ENCODE measurements around the gene ACTN4.
A peak's percentile ranks its signal among the peaks of the same experiment; 100 is the strongest.

ACTN4 gene

DNA sequence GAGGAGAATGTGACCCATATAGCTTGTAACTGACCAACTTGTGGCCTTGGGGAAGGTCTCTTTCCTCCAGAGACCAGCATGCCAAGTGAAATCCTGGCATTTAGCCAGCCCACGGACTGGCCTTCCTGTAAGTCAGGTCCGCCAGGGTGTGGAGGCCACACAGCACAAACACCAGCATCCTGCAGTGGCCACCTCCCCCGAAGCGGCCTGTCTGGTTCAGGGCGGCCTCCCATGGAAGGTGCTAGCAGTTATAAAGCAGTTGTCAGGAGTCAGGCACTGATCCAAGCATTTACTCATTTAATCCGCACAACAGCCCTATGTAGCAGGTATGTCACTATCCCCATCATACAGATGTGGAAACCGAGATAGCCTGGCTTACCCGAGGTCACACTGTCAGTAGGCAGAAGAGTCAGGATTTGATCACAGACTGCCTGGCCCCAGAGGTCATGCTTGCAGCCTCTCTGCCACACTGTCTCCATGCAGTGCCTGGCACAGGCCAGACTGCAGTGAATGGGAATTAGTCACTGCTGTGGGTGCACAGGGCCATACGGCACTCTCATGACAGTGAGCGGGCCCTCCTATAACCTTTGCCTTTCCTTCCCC is 60.2 kb downstream of the ACTN4 start:
- no peak overlapping the region for H3K4me3 Mint-ChIP-seq
- H3K36me3 Mint-ChIP-seq (ENCODE audit: low read depth): peaks cover 24% of the 10 kb centered on the region
- H3K27ac Mint-ChIP-seq: no peak overlapping the region

DNA sequence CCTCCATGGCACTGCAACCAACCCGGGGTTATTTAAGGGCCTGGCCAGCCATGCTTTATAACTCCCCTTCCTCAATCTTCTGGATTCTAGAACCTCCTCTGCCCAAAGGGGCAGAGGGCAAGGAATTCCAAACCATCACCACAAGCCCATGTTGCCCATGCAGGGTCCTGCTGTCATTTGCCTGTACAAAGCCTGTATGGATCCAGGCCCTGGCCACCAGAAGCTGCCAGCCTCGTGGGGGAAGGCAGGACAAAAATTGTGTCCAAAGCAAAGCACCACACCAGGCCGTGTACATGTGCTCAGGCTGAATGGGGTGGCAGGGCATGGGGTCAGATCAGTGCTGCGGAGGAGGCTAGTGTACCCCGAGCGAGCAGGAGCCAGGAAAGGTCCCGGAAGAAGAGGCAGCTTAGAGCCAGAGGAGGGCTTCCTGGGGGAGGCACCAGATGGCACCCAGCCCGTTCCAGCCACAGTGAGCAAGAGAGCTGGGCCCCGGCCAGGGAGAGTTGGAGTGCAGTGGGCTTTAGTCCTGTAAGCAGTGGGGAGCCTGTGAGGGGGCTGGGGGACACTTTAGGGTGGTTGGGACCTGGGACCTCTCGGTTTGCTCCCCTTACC is 61.1 kb downstream of the ACTN4 start:
- Mint-ChIP-seq H3K36me3 (ENCODE audit: low read depth) (peaks cover 25% of the 10 kb centered on the region), H3K4me1 (ENCODE audit: low read depth) (no peaks in the 10 kb centered on the region), H3K9me3 (no peaks in the 10 kb centered on the region), H3K27me3 (ENCODE audit: low read depth) (no peaks in the 10 kb centered on the region), H3K27ac (no peak overlapping the region), H3K4me3 (no peak overlapping the region)

More for the DNA sequence above, 60.2 kb downstream of the ACTN4 start:
- Mint-ChIP-seq H3K4me1 (ENCODE audit: low read depth) (no peaks in the 10 kb centered on the region), H3K9me3 (no peaks in the 10 kb centered on the region), H3K27me3 (ENCODE audit: low read depth) (no peaks in the 10 kb centered on the region)

DNA sequence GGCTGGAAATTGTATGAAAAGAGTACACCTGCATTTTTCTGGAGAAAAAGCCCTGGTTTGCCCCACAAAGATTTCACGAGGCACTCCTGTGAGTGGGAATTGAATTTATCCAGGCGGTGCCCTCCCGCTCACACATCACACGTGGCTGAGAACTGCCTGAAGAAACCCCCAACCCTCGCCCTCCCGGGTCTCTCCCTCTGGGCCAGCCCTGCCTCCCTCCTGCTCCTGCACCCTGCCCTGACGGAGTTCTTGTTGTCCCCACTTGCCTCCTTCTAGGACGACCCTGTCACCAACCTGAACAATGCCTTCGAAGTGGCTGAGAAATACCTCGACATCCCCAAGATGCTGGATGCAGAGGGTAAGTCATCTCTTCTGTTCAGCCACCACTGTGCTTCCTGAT is 61.7 kb downstream of the ACTN4 start:
- Mint-ChIP-seq H3K9me3 (no peaks in the 10 kb centered on the region), H3K27me3 (ENCODE audit: low read depth) (no peaks in the 10 kb centered on the region), H3K36me3 (ENCODE audit: low read depth) (peaks cover 31% of the 10 kb centered on the region)

GRCh38 chr19:38709671-38710415 is 62.4 kb downstream of the ACTN4 start:
- peaks cover 34% of the 10 kb centered on the region for H3K36me3 Mint-ChIP-seq (ENCODE audit: low read depth)
- no peaks in the 10 kb centered on the region for H3K9me3 Mint-ChIP-seq
- no peaks in the 10 kb centered on the region for H3K4me1 Mint-ChIP-seq (ENCODE audit: low read depth)
- H3K27me3 Mint-ChIP-seq (ENCODE audit: low read depth): no peaks in the 10 kb centered on the region
- H3K4me3 Mint-ChIP-seq: no peak overlapping the region
- H3K27ac Mint-ChIP-seq: no peak overlapping the region

More for the DNA sequence above, 61.7 kb downstream of the ACTN4 start:
- H3K4me3 Mint-ChIP-seq: no peak overlapping the region
- H3K4me1 Mint-ChIP-seq (ENCODE audit: low read depth): no peaks in the 10 kb centered on the region
- H3K27ac Mint-ChIP-seq: peak overlapping the region; percentile 19

DNA sequence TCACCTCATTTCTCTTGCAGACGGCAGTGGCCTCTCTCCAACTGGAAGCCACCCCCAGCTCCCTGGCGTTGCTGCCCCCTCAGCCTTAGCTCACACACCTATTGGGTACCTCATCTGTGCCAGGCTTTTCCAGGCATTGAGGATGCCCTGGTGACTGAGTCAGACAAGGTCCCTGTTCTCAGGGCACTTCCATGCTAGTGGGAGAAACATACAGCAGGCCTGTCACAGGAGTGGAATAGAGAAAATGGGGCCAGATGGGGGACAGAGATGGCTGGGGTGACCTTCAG is 62.9 kb downstream of the ACTN4 start:
- Mint-ChIP-seq H3K4me1 (ENCODE audit: low read depth) (no peaks in the 10 kb centered on the region), H3K4me3 (no peak overlapping the region), H3K27me3 (ENCODE audit: low read depth) (no peaks in the 10 kb centered on the region), H3K9me3 (no peaks in the 10 kb centered on the region), H3K27ac (no peak overlapping the region), H3K36me3 (ENCODE audit: low read depth) (peaks cover 34% of the 10 kb centered on the region)

GRCh38 chr19:38710928-38711725 is 63.7 kb downstream of the ACTN4 start:
- H3K36me3 Mint-ChIP-seq (ENCODE audit: low read depth): peaks cover 31% of the 10 kb centered on the region
- no peak overlapping the region for H3K27ac Mint-ChIP-seq

GRCh38 chr19:38711726-38712153 is 64.3 kb downstream of the ACTN4 start:
- Mint-ChIP-seq H3K4me3 (no peak overlapping the region), H3K27ac (no peak overlapping the region), H3K9me3 (no peaks in the 10 kb centered on the region), H3K36me3 (ENCODE audit: low read depth) (peaks cover 35% of the 10 kb centered on the region), H3K4me1 (ENCODE audit: low read depth) (peaks cover 2% of the 10 kb centered on the region), H3K27me3 (ENCODE audit: low read depth) (no peaks in the 10 kb centered on the region)

More at GRCh38 chr19:38710928-38711725, 63.7 kb downstream of the ACTN4 start:
- H3K9me3 Mint-ChIP-seq: no peaks in the 10 kb centered on the region
- no peaks in the 10 kb centered on the region for H3K4me1 Mint-ChIP-seq (ENCODE audit: low read depth)
- no peak overlapping the region for H3K4me3 Mint-ChIP-seq
- H3K27me3 Mint-ChIP-seq (ENCODE audit: low read depth): no peaks in the 10 kb centered on the region

DNA sequence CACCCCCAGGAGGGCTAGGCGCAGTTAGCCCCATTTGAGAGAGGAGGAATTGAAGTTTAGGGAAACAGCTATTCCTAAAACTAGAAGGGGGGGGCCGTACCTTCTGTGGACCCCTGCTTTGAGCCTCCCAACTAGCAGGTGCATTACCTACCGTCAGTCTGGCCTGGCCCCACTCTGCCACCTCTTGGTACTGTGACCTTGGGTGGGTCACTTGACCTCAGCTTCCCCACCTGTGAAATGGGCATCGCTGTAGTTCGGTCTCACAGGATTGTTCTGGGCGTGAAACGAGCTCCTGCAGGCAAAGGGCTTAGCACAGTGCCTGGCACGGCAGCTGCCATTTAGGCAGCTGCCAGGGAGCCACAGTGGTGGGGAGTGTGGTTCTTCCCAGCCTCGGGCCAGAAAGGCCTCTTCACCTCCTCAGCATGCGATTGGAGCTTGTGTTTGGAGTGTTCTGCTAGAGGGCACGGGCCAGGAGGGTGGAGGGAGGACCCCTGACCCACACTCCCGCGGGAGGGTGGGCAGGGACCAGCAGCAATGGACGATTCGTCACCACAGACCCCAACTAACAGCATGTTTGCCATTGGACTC is 64.8 kb downstream of the ACTN4 start:
- Mint-ChIP-seq H3K4me1 (ENCODE audit: low read depth) (peaks cover 2% of the 10 kb centered on the region), H3K9me3 (no peaks in the 10 kb centered on the region), H3K36me3 (ENCODE audit: low read depth) (peaks cover 32% of the 10 kb centered on the region), H3K27me3 (ENCODE audit: low read depth) (no peaks in the 10 kb centered on the region), H3K27ac (no peak overlapping the region), H3K4me3 (no peak overlapping the region)

- H3K36me3 Mint-ChIP-seq (ENCODE audit: low read depth): peaks cover 35% of the 10 kb centered on the region
- no peak overlapping the region for H3K27ac Mint-ChIP-seq
- H3K27me3 Mint-ChIP-seq (ENCODE audit: low read depth): no peaks in the 10 kb centered on the region
- no peaks in the 10 kb centered on the region for H3K9me3 Mint-ChIP-seq
- H3K4me1 Mint-ChIP-seq (ENCODE audit: low read depth): peaks cover 2% of the 10 kb centered on the region
- H3K4me3 Mint-ChIP-seq: no peak overlapping the region
Observed at GRCh38 chr19:38713227-38713649, 65.8 kb downstream of the ACTN4 start.

DNA sequence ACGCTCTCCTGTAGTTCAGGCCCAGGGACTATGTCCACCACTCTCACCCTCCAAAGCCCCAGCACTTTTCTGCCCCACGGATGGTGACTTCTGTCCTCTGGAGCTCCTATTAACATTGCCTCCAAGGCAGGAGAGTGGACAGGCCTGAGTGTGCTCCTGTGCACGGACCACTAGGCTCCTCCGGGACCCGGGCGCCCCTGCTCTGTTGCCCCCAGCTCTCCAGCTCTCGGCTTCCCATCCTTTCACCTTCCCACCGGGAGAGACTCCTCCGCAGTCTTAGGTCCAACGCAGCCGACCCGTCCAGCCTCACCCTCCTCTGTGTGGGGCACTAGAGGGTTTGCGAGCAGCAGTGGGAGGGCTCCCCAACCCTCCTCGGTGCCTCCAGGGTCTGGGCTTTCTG is 66.4 kb downstream of the ACTN4 start:
- Mint-ChIP-seq H3K36me3 (ENCODE audit: low read depth) (peaks cover 34% of the 10 kb centered on the region), H3K4me1 (ENCODE audit: low read depth) (peaks cover 2% of the 10 kb centered on the region), H3K9me3 (no peaks in the 10 kb centered on the region), H3K4me3 (no peak overlapping the region), H3K27ac (no peak overlapping the region), H3K27me3 (ENCODE audit: low read depth) (no peaks in the 10 kb centered on the region)

DNA sequence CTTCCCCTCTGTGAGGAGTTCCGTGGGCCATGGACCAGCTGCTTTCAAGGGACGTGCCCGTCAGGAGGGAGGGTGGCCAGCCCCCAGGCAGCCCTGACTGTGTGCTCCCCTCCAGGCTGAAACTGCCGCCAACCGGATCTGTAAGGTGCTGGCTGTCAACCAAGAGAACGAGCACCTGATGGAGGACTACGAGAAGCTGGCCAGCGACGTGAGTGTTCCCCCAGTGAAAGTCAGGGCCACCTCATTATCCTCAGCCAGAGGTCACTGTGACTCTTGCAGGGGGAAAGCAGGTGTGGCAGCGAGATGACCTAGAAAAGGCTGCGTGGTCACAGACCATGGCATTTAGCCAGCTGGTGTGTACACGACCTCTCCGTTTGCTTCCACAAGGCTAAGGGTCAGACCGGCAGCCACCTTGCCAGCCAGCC is 66.9 kb downstream of the ACTN4 start:
- Mint-ChIP-seq H3K4me3 (no peak overlapping the region), H3K36me3 (ENCODE audit: low read depth) (peaks cover 32% of the 10 kb centered on the region), H3K27me3 (ENCODE audit: low read depth) (no peaks in the 10 kb centered on the region), H3K27ac (no peak overlapping the region), H3K9me3 (no peaks in the 10 kb centered on the region), H3K4me1 (ENCODE audit: low read depth) (peaks cover 2% of the 10 kb centered on the region)

DNA sequence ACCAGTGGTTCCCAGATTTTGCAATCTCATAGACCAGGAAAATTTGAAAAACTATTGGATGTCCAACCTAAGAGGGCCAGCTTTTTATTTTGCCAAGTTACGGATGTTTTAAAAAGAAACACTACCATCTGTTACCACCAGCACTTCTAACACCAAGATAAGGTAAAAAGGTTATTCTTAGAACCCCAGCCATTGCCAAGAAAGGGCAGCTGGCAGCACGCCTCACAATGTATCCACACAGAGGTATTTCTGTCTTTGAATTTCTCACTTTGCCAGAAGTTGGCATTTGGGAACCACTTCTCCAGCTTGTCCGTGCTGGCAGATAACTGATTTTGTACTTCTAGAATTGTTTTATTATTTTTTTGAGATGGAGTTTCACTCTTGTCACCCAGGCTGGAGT is 68.1 kb downstream of the ACTN4 start:
- H3K27me3 Mint-ChIP-seq (ENCODE audit: low read depth): no peaks in the 10 kb centered on the region
- no peak overlapping the region for H3K27ac Mint-ChIP-seq
- no peaks in the 10 kb centered on the region for H3K9me3 Mint-ChIP-seq
- H3K4me3 Mint-ChIP-seq: no peak overlapping the region
- H3K36me3 Mint-ChIP-seq (ENCODE audit: low read depth): peaks cover 26% of the 10 kb centered on the region
- peaks cover 2% of the 10 kb centered on the region for H3K4me1 Mint-ChIP-seq (ENCODE audit: low read depth)

DNA sequence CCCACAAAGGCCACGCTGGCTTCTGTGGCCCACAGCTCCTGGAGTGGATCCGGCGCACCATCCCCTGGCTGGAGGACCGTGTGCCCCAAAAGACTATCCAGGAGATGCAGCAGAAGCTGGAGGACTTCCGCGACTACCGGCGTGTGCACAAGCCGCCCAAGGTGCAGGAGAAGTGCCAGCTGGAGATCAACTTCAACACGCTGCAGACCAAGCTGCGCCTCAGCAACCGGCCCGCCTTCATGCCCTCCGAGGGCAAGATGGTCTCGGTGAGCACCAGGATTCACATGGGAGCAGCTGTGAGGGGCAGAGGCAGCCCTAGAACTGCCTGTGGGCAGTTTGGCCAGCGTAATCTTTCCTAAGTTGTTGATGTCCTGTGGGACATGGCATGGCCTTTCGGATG is 69.6 kb downstream of the ACTN4 start:
- no peaks in the 10 kb centered on the region for H3K9me3 Mint-ChIP-seq
- peaks cover 2% of the 10 kb centered on the region for H3K4me1 Mint-ChIP-seq (ENCODE audit: low read depth)
- no peaks in the 10 kb centered on the region for H3K27me3 Mint-ChIP-seq (ENCODE audit: low read depth)
- H3K4me3 Mint-ChIP-seq: no peak overlapping the region
- H3K36me3 Mint-ChIP-seq (ENCODE audit: low read depth): peaks cover 25% of the 10 kb centered on the region
- H3K27ac Mint-ChIP-seq: no peak overlapping the region

GRCh38 chr19:38717855-38718254 is 70.4 kb downstream of the ACTN4 start:
- peaks cover 2% of the 10 kb centered on the region for H3K4me1 Mint-ChIP-seq (ENCODE audit: low read depth)
- H3K36me3 Mint-ChIP-seq (ENCODE audit: low read depth): peaks cover 26% of the 10 kb centered on the region
- no peak overlapping the region for H3K4me3 Mint-ChIP-seq
- no peaks in the 10 kb centered on the region for H3K27me3 Mint-ChIP-seq (ENCODE audit: low read depth)
- H3K9me3 Mint-ChIP-seq: no peaks in the 10 kb centered on the region
- H3K27ac Mint-ChIP-seq: no peak overlapping the region
